KOPT-K1 (cell line): ENCODE results near the gene OSBP.
"Not testable (repeated sequence)": the region's sequence is repeated elsewhere in the genome, so short reads cannot be mapped to it uniquely, and the experiment has no call there.

Source experiments
- H3K27ac ChIP-seq: fragments of 200-600 bp; sonication (generic); 2 replicates; pipeline ENCODE4 v1.5.1; 2016; ENCODE audit warnings: antibody characterized with exemption, mild to moderate bottlenecking, low read depth, low read length; ENCODE audit not compliant: poor library complexity, severe bottlenecking
- H3K36me3 ChIP-seq: fragments of 200-600 bp; sonication (generic); 2 replicates; pipeline ENCODE4 v1.5.1; 2017; ENCODE audit warnings: antibody characterized with exemption, mild to moderate bottlenecking, low read length, moderate library complexity; ENCODE audit not compliant: insufficient read depth
- H3K9me3 ChIP-seq: fragments of 200-600 bp; sonication (generic); 2 replicates; pipeline ENCODE4 v1.5.1; 2017; ENCODE audit warnings: antibody characterized with exemption, low read length, mild to moderate bottlenecking; ENCODE audit not compliant: insufficient read depth, poor library complexity, severe bottlenecking

Gene OSBP, protein sequence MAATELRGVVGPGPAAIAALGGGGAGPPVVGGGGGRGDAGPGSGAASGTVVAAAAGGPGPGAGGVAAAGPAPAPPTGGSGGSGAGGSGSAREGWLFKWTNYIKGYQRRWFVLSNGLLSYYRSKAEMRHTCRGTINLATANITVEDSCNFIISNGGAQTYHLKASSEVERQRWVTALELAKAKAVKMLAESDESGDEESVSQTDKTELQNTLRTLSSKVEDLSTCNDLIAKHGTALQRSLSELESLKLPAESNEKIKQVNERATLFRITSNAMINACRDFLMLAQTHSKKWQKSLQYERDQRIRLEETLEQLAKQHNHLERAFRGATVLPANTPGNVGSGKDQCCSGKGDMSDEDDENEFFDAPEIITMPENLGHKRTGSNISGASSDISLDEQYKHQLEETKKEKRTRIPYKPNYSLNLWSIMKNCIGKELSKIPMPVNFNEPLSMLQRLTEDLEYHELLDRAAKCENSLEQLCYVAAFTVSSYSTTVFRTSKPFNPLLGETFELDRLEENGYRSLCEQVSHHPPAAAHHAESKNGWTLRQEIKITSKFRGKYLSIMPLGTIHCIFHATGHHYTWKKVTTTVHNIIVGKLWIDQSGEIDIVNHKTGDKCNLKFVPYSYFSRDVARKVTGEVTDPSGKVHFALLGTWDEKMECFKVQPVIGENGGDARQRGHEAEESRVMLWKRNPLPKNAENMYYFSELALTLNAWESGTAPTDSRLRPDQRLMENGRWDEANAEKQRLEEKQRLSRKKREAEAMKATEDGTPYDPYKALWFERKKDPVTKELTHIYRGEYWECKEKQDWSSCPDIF

DNA sequence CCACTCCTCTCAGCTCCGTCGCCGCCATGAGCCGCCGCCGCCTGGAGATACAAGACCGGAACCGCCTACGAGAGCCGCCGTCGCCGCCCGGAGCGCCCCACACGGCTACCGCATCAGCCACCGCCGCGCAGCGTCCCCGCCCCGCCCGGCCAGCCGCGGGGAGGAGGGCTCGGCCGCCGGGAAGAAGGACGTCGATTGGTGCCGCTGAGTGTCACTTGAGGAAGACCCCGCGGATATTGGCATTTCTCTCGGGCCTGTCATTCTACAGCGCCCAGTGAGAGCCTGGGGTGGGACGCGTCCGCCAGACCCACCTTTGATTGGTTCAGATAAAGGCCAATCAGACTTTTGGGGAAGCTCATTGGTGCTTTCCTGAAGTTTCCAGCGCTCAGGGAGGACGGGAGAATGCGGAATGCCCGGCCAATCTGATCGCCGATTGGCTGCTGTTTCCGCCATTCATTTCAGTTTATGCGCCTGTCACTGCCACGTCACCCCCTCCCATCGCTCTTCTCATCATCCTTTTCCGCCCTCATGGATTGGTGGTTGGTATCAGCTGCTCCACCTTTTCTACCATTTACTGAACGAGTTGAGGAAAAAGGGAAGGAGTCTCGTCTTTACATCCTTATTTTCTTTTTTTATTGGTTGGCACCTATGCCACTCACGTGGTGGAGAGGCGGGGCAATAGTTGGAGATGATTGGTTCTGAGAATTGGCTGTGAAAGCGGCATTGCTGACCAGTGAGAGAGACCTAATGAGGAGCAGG lies at the start of gene OSBP:
OSBP (minus strand) TSS at position 138 of the 759 bp plus-strand sequence; CDS start at position 28, 110 bp downstream.
- Histone ChIP-seq H3K27ac (peak within 1 kb of the TSS; percentile 71), H3K36me3 (peaks cover 29% of the 10 kb centered on the region), H3K9me3 (no peaks in the 10 kb centered on the region)

DNA sequence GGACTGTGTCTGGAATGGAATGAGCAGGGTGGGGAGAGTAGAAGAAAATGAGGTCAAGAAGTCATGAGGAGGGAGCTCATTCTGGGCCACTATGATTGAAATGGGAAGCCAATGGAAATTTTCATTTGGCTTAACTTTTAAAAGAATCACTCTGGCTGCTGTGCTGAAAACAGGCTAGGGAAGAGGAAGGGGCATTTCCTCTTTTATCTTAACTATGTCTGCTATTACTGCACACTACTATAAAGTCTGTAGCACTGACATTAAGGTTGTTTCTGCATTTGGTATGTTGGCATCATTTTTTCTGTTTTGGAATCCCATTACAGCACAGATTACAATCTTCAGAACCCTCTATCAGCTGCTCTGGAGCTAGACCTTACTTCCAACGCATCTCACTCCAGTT lies 45.0 kb upstream of the OSBP start:
- H3K36me3 ChIP-seq, result peaks cover 100% of the 10 kb centered on the region
- H3K27ac ChIP-seq, result no peak overlapping the region
- H3K9me3 ChIP-seq, result no peaks in the 10 kb centered on the region

DNA sequence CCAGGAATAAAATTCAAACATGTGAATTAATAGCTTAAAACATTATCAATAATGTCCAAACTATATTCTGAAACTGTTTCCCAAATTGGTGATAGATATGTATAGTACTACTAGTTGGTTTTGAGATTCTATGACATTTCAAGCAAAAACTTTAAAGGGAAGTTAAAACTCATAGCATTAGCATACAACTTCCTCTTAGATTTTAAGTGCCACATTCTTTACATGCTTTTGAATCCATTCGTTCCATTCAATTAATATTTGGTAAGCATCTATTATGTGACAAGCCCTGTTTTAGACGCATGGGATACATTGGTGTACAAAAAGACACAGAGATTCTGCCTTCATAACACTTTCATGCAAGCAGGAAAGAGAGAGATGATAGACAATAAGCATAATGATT lies 44.4 kb upstream of the OSBP start:
- H3K9me3 ChIP-seq, result no peaks in the 10 kb centered on the region
- no peak overlapping the region for H3K27ac ChIP-seq
- peaks cover 100% of the 10 kb centered on the region for H3K36me3 ChIP-seq

DNA sequence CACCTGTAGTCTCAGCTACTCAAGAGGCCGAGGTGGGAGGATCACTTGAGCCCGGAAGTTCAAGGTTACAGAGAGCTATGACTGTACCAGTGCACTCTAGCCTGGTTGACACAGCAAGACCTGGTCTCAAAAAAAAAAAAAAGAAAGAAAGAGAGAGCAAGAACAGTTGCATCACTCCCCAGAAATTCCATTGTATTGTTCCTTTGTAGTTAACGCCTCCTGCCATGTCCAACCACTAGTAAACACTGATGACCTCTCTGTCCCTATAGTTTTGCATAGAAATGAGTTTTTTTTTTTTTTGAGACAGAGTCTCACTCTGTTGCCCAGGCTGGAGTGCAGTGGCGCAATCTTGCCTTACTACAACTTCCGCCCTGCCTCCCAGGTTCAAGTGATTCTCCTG lies 42.5 kb upstream of the OSBP start:
- H3K9me3 ChIP-seq, result no peaks in the 10 kb centered on the region
- no peak overlapping the region for H3K27ac ChIP-seq
- peaks cover 100% of the 10 kb centered on the region for H3K36me3 ChIP-seq

DNA sequence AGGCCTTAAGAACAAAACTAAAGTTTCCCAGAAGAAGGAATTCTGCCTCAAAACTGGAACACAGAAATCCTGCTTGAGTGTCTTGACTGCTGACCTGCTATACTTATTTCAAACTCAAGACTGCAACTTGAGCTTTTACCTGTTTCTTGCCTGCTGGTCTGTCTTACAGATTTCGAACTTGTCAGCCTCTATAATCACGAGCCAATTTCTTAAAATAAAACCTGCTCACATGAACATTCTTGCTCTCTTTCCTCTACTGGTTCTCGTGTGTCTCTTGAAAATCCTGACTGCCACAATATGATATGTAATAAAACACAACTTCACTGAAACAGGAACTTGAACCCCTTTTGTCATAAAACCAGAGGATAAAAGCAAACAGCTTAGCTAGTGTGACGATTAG lies 39.3 kb upstream of the OSBP start:
- Histone ChIP-seq H3K27ac (no peak overlapping the region), H3K36me3 (peaks cover 100% of the 10 kb centered on the region), H3K9me3 (no peaks in the 10 kb centered on the region)

DNA sequence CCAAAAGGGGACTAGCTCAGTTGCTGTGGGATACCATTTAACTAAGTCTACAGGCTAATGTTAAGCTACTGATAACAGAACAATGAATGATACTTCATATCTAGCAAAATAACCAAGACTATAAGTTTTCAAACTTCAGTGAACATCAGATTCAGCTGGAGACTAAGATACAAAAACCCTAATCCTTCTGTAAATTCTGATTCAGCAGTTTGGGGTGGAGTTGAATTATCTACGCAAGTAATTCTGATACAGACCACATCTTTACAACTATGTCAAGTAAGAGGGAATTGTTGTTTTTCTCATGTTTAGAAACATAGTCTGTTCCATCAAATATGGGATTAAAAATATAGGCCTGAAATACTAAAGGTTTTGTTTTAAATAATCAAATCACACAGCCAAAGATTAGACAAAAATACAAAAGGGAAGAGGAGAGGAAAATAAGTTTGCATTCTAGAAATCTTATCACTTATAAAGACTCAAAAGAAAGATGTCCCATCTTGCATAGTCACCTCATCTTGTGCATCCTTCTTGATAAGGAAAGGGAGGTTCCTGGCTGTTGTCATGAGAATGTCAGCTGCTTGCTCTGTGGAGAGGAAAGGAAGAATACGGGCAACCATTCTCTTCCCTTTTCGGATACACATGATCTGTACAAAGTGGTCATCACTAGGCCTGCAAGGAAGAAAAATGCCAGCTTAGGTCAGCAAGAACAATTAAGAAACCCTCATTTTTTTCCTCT lies 31.8 kb upstream of the OSBP start:
- H3K36me3 ChIP-seq, result peaks cover 98% of the 10 kb centered on the region
- H3K9me3 ChIP-seq, result no peaks in the 10 kb centered on the region
- no peak overlapping the region for H3K27ac ChIP-seq

DNA sequence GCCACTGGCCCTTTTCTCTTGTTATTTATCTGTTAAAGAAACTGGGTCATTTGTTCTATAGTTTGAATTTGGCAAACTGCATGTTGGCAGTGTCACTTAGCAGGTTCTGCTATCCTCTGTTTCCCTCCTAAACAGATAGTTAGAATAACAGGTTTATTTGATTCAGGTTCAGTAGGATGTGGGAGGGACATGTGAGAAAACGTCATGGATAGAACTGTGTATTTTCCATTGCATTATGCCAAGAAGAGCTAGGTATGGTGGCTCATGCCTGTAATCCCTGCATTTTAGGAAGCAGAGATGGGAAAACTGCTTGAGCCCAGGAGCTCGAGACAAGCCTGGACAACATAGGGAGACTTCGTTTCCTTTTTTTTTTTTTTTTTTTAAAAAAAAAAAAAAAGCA lies 29.0 kb upstream of the OSBP start:
- peaks cover 98% of the 10 kb centered on the region for H3K36me3 ChIP-seq
- H3K9me3 ChIP-seq, result no peaks in the 10 kb centered on the region
- H3K27ac ChIP-seq, result no peak overlapping the region

DNA sequence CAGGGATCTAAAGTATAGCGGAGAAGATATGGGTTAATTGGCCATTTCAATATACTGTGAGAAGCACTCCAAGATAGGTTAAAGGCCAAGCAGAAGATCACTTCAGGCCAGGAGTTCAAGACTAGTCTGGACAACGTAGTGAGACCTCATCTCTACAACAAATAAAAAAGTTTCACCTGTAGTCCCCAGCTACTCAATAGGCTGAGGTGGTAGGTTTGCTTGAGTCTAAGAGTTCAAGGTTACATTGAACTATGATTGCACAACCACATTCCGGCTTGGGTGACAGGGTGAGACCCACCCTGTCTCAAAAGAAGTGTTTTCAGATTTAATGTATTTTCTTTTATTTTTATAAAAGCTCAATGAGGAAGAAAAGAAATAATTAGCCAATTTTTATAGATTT lies 27.8 kb upstream of the OSBP start:
- H3K9me3 ChIP-seq, result no peaks in the 10 kb centered on the region
- peaks cover 98% of the 10 kb centered on the region for H3K36me3 ChIP-seq
- no peak overlapping the region for H3K27ac ChIP-seq

DNA sequence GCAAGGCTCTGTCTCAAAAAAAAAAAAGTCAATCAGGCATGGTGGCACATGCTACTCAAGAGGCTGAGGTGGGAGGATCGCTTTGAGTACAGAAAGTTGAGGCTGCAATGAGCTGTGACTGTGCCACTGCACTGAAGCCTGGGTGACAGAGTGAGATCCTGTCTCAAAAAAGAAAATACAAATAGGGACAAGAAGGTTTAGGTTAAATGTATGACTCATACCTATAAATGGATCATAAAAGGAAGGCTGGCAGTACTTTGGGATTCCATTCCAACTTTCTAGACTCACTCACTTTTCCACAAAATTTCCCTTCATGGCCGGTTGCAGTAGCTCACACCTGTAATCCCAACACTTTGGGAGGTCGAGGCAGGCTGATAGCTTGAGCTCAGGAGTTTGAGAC lies 25.6 kb upstream of the OSBP start:
- Histone ChIP-seq H3K9me3 (no peaks in the 10 kb centered on the region), H3K27ac (no peak overlapping the region), H3K36me3 (peaks cover 97% of the 10 kb centered on the region)

DNA sequence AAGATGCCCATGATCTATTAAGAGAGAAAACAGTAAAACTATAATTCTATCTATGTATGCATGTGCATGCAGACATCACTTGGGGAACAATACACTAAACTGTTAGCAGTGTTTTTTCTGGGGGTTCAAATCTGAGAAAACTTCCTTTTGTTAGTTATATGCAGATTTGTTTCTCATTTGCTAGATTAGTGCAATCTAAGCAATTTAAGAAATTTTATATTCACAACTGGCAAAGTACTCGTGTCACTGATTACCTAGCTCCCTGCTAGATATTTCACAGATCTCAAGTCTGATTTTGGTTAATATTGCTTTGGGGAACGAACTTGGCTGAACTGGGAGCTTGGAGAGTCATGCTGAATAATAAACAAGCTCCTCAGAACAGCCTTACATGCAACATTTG lies 14.9 kb upstream of the OSBP start:
- no peaks in the 10 kb centered on the region for H3K9me3 ChIP-seq
- H3K36me3 ChIP-seq, result peaks cover 20% of the 10 kb centered on the region
- H3K27ac ChIP-seq, result no peak overlapping the region

DNA sequence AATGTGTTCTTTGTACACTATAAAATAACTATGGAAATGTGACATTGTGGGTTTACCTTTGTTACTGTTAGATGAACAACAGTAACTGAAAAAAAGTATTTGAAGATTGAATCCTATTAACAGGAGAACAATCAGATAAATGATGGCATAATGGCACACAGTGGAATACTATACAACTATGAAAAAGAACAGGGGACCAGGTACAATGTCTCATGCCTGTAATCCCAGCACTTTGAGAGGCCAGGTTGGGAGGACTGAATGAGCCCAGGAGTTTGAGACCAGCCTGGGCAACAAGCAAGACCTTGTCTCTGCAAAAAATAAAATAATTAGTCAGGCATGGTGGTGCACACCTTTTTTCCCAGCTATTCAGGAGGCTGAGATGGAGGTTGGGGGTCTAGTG lies 14.4 kb upstream of the OSBP start:
- Histone ChIP-seq H3K36me3 (peaks cover 15% of the 10 kb centered on the region), H3K27ac (no peak overlapping the region), H3K9me3 (no peaks in the 10 kb centered on the region)

DNA sequence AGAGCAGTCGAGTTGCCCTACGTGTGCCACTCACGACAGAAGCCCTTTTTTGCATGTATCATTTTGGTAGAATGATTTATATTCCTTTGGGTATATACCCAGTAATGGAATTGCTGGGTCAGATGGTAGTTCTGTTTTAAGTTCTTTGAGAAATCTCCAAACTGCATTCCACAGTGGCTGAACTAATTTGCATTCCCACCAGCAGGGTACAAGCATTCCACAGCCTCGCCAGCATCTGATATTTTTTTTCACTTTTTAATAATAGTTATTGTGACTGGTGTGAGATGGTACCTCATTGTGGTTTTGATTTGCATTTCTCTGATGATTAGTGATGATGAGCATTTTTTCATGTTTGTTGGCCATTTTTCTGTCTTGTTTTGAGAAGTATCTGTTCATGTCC lies 11.4 kb upstream of the OSBP start:
- not testable (repeated sequence) for H3K27ac ChIP-seq, H3K36me3 ChIP-seq, H3K9me3 ChIP-seq

DNA sequence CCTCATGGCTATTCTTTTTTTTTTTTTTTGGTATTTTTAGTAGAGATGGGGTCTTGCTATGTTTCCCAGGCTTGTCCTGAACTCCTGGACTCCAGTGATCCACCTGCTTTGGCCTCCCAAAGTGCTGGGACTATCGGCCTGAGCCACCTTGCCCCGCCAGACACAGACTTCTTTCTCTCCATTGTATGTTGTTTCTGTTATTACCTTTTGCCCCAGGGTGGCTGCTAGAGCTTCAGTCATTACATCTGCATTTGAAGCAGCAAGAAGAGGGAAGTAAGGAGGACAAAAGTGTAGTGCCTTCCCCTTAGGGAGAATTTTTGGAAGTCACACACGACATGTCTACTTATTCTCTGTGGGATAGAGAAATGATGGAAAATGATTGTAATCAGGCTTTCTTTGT lies 10.1 kb upstream of the OSBP start:
- Histone ChIP-seq H3K36me3 (0 out of 2 replicates have a peak, but pooled peaks cover 7% of the 10 kb centered on the region), H3K9me3 (no peaks in the 10 kb centered on the region), H3K27ac (no peak overlapping the region)

DNA sequence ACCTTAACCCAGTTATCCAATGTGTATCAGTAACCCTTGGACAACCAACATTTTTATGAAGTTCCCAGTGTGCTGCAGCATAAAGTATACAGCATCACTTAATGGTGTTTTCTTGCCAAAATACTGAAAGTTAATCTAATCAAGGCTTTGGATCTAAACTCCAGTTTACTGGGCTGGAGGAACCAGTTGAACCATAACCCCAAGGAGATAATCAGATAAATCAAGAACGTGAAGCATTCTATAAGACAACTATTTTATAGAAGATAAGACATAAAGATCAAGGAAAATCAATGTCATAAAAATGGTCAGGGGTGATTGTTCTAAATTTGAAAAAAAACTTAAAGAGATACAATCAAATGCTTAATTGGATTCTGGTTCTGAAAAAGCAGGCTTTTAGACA lies 2.3 kb upstream of the OSBP start:
- H3K9me3 ChIP-seq, result no peaks in the 10 kb centered on the region
- peaks cover 11% of the 10 kb centered on the region for H3K36me3 ChIP-seq
- H3K27ac ChIP-seq, result no peak overlapping the region
